ENCODE measurements around the gene NCKAP5L. TPM values are rescaled to one million over a fixed set of nuclear protein-coding genes. Genes with fewer than 3 reads are reported as not detected.

Gene NCKAP5L
- total RNA-seq, 2 donors from 2014 or later: 17.3 to 63.1 TPM

DNA sequence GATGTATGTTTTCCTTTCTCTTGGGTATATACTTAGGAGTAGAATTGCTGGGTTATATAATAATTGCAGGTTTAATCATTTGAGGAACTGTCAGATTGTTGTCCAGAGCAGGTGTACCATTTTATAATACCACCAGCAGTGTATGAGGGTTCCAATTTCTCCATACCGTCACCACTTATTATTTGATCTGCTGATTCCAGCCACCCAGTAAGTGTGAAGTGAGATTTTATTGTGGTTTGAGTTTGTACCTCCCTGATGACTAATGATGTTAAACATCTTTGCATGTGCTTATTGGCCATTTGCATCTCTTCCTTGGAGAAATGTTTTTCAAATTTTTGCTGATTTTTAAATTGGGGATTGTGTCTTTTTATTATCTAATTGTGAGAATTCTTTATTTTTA is 15.1 kb downstream of the NCKAP5L start:
- DNase-seq (ENCODE audit: low spot score): no peak
- Histone ChIP-seq H3K4me1 (replicated peaks) (no peaks in the 10 kb centered on the region), H3K4me3 (no peak overlapping the region), H3K27me3 (replicated peaks; ENCODE audit: insufficient read depth) (no peaks in the 10 kb centered on the region), H3K9me3 (no peaks in the 10 kb centered on the region), H3K27ac (no peak overlapping the region), H3K36me3 (no peaks in the 10 kb centered on the region)
- WGBS: 62% methylated on average over 1 of the region's 1 CpG
- intact Hi-C loops (cut with DNase I): no loop called here
- TF ChIP-seq POLR2AphosphoS5 (IDR thresholded peaks at IDR 0.05) (no peak), CTCF (IDR thresholded peaks at IDR 0.05) (no peak), POLR2A (IDR thresholded peaks at IDR 0.05) (no peak)

DNA sequence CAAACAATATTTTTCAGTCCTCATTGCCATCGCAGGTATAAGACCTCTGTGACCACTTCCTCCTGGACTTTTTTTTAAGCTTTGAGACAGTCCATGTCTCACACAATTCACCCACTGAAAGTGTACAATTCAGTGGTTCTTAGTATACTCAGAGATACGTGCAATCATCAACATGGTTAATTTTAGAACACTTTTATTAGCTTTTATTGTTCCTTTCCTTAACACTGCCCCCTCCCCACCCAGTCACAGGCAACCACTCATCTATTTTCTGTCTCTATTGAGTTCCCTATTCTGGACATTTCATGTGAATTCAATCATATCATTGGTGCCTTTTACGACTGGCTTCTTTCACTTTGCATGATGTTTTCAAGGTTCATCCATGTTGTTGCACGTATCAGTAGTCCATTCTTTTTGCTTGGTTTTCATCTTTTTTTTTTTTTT is 16.2 kb downstream of the NCKAP5L start:
- no peak overlapping the region for H3K4me3 ChIP-seq
- no peaks in the 10 kb centered on the region for H3K27me3 ChIP-seq (replicated peaks; ENCODE audit: insufficient read depth)
- intact Hi-C loops (cut with DNase I): no loop called here
- H3K4me1 ChIP-seq (replicated peaks): no peaks in the 10 kb centered on the region
- no peak for DNase-seq (ENCODE audit: low spot score)
- TF ChIP-seq CTCF (IDR thresholded peaks at IDR 0.05): no peak
- no peak for TF ChIP-seq POLR2AphosphoS5 (IDR thresholded peaks at IDR 0.05)
- no peak for TF ChIP-seq POLR2A (IDR thresholded peaks at IDR 0.05)
- 78% methylated on average over 4 of the region's 4 CpGs for WGBS
- H3K36me3 ChIP-seq: no peaks in the 10 kb centered on the region
- no peak overlapping the region for H3K27ac ChIP-seq
- H3K9me3 ChIP-seq: no peaks in the 10 kb centered on the region

DNA sequence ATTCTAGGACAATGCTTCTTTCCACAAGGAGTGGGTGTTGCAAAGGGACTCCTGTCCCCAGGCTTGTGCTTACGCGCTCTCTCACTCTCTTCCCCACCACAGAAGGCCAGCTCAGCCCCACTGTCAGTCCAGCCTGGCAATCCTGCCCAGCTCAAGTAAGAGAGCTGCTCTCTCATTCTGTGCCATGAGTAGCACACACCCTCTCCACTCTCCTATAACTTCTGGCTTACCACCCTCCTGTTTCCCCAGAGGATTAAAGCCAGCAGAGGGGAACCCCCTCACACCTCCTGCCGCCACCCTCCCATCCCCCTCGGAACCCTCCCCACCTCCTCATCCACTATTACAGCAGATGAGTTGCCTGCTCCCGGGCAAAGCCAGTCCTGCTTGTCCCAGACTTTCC is 17.1 kb downstream of the NCKAP5L start:
- Histone ChIP-seq H3K4me3 (no peak overlapping the region), H3K27ac (no peak overlapping the region), H3K27me3 (replicated peaks; ENCODE audit: insufficient read depth) (no peaks in the 10 kb centered on the region), H3K4me1 (replicated peaks) (no peaks in the 10 kb centered on the region), H3K9me3 (no peaks in the 10 kb centered on the region), H3K36me3 (no peaks in the 10 kb centered on the region)
- no peak for DNase-seq (ENCODE audit: low spot score)
- 75% methylated on average over 5 of the region's 5 CpGs for WGBS
- no peak for TF ChIP-seq CTCF (IDR thresholded peaks at IDR 0.05)
- TF ChIP-seq POLR2A (IDR thresholded peaks at IDR 0.05): no peak
- TF ChIP-seq POLR2AphosphoS5 (IDR thresholded peaks at IDR 0.05): no peak
- intact Hi-C loops (cut with DNase I): no loop called here

DNA sequence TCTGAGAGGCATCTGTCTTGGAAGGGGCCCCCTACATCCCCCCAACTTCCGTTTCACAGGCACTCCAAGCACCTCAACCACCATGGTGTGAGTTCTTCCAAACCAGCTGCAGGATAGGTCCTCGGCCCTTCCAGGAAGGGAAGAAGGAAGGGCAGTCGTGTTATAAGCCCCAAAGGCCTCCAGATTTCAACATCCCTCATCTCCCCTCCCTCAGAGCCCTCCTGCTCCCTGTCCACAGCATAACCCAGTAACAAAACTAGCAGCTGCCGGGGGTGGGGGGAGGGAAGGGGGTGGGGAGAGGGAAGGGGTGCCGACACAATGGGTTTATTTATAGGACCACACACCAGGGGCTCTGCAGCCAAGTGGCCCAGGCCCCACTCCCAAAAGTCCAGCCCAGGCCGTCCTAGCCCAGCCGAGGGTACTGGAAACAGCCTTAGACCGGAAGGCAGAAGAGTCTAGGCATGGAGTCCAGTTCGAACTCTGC is 18.3 kb downstream of the NCKAP5L start:
- no peak overlapping the region for H3K4me3 ChIP-seq
- 38% methylated on average over 9 of the region's 9 CpGs for whole genome bisulfite sequencing
- intact Hi-C loops (cut with DNase I): no loop called here

More for the DNA sequence above, 18.3 kb downstream of the NCKAP5L start:
- no peaks in the 10 kb centered on the region for H3K27me3 ChIP-seq (replicated peaks; ENCODE audit: insufficient read depth)
- DNase-seq (ENCODE audit: low spot score): no peak
- H3K36me3 ChIP-seq: no peaks in the 10 kb centered on the region
- H3K4me1 ChIP-seq (replicated peaks): no peaks in the 10 kb centered on the region
- peak overlapping the region in 1 of 2 donors; percentile 29 for H3K27ac ChIP-seq
- no peak for TF ChIP-seq POLR2A (IDR thresholded peaks at IDR 0.05)
- TF ChIP-seq CTCF (IDR thresholded peaks at IDR 0.05): no peak
- TF ChIP-seq POLR2AphosphoS5 (IDR thresholded peaks at IDR 0.05): no peak
- no peaks in the 10 kb centered on the region for H3K9me3 ChIP-seq

Data from prostate gland (tissue), 2 donors.